Progenitor cell of endocrine pancreas (in vitro differentiated cells): ENCODE measurements around the gene NKX2-4. TPM values are rescaled to one million over a fixed set of nuclear protein-coding genes. Genes with fewer than 3 reads are reported as not detected.
A peak's percentile ranks its signal among the peaks of the same experiment; 100 is the strongest.

Source experiments
- DNase-seq: peaks from one replicate; pipeline ENCODE4 v3.0.0; 2021; ENCODE audit warnings: low spot score; ENCODE audit not compliant: unreplicated experiment
- H3K27ac Mint-ChIP-seq: 2 replicates; pipeline ENCODE4 v1.8.0; 2021; ENCODE audit warnings: mild to moderate bottlenecking, moderate library complexity, mixed read lengths
- H3K27me3 Mint-ChIP-seq: 2 replicates; pipeline ENCODE4 v1.8.0; 2021; ENCODE audit warnings: mixed read lengths
- H3K36me3 Mint-ChIP-seq: 2 replicates; pipeline ENCODE4 v1.8.0; 2022; ENCODE audit warnings: mixed read lengths; ENCODE audit not compliant: insufficient read depth
- H3K4me1 Mint-ChIP-seq: 2 replicates; pipeline ENCODE4 v1.8.0; 2021; ENCODE audit warnings: low read depth, mixed read lengths
- H3K4me3 Mint-ChIP-seq: 2 replicates; pipeline ENCODE4 v1.8.0; 2021; ENCODE audit warnings: low read depth, mild to moderate bottlenecking, moderate library complexity, mixed read lengths
- H3K9me3 Mint-ChIP-seq: 2 replicates; pipeline ENCODE4 v1.8.0; 2021; ENCODE audit warnings: low read depth, mixed read lengths
- total RNA-seq: library from RNA; stranded (reverse); gene quantifications from 2 replicates; pipeline ENCODE4 v1.2.1, GENCODE V29; 2021
- TF ChIP-seq, protein P1 (sequence below): fragments of 200-600 bp; sonication (generic); IDR thresholded peaks from one replicate; pipeline ENCODE4 v1.5.0; 2021; ENCODE audit warnings: antibody characterized with exemption, mild to moderate bottlenecking; ENCODE audit not compliant: unreplicated experiment

The NKX2-4 gene
- total RNA-seq, 1 donor from 2014 or later: not detected

GRCh38 chr20:21361266-21361665, 36.1 kb downstream of the NKX2-4 start:
- Mint-ChIP-seq H3K4me1 (peaks cover 15% of the 10 kb centered on the region), H3K9me3 (no peaks in the 10 kb centered on the region), H3K27me3 (no peaks in the 10 kb centered on the region), H3K4me3 (no peak overlapping the region), H3K36me3 (peaks cover 25% of the 10 kb centered on the region), H3K27ac (no peak overlapping the region)
- TF ChIP-seq, protein P1, sequence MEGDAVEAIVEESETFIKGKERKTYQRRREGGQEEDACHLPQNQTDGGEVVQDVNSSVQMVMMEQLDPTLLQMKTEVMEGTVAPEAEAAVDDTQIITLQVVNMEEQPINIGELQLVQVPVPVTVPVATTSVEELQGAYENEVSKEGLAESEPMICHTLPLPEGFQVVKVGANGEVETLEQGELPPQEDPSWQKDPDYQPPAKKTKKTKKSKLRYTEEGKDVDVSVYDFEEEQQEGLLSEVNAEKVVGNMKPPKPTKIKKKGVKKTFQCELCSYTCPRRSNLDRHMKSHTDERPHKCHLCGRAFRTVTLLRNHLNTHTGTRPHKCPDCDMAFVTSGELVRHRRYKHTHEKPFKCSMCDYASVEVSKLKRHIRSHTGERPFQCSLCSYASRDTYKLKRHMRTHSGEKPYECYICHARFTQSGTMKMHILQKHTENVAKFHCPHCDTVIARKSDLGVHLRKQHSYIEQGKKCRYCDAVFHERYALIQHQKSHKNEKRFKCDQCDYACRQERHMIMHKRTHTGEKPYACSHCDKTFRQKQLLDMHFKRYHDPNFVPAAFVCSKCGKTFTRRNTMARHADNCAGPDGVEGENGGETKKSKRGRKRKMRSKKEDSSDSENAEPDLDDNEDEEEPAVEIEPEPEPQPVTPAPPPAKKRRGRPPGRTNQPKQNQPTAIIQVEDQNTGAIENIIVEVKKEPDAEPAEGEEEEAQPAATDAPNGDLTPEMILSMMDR: no peak
- no peak for DNase-seq

DNA sequence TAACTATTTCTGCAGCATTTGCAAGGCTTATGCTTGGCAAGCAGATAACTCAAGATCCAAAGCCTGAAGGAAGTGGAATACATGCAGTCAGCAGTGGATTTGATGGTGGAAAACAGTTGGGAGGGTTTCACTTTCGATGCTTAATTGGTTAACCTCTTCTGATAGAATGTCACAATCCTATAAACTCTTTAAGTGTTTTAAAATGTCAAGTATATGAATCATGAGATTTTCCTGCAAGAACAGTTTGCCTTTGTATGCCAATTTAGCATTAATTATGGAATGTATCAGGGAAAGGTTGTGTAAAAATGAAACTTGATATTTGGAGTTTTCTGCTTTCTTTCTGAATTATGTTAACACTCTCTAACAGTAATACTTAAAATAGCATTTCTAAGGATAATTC, 36.6 kb downstream of the NKX2-4 start:
- TF ChIP-seq, protein P1: no peak
- H3K27ac Mint-ChIP-seq: no peak overlapping the region
- H3K27me3 Mint-ChIP-seq: no peaks in the 10 kb centered on the region
- peaks cover 15% of the 10 kb centered on the region for H3K4me1 Mint-ChIP-seq
- H3K4me3 Mint-ChIP-seq: no peak overlapping the region
- peaks cover 25% of the 10 kb centered on the region for H3K36me3 Mint-ChIP-seq
- DNase-seq: no peak
- no peaks in the 10 kb centered on the region for H3K9me3 Mint-ChIP-seq

- no peaks in the 10 kb centered on the region for H3K9me3 Mint-ChIP-seq
- no peak for DNase-seq
- no peak overlapping the region for H3K4me3 Mint-ChIP-seq
- no peaks in the 10 kb centered on the region for H3K27me3 Mint-ChIP-seq
- H3K4me1 Mint-ChIP-seq: peaks cover 15% of the 10 kb centered on the region
- TF ChIP-seq, protein P1: no peak
- no peak overlapping the region for H3K27ac Mint-ChIP-seq
- peaks cover 25% of the 10 kb centered on the region for H3K36me3 Mint-ChIP-seq
Measured at GRCh38 chr20:21358737-21359136, 38.6 kb downstream of the NKX2-4 start.

DNA sequence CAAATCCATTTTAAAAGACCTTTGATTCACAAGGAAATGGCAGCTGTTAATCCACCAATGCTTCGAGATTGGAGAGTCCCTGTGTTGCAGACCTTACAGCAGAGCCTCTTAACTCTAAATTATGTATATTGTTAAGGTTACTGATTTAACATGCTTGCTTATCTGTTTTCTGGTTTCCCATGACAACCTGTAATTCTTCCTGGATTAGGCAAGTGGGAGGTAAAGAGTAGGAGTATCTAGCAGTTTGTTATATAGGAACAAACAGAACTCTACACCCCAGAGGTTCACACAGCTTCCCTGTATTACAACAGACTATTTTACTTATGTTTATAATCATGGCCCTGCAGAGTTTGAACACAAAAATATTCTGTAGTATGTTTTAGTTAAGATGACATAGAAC, 39.5 kb downstream of the NKX2-4 start:
- DNase-seq: no peak
- H3K27ac Mint-ChIP-seq: peak overlapping the region; percentile 90
- peaks cover 15% of the 10 kb centered on the region for H3K4me1 Mint-ChIP-seq
- no peaks in the 10 kb centered on the region for H3K9me3 Mint-ChIP-seq
- TF ChIP-seq, protein P1: no peak
- H3K36me3 Mint-ChIP-seq: peaks cover 18% of the 10 kb centered on the region
- no peak overlapping the region for H3K4me3 Mint-ChIP-seq
- no peaks in the 10 kb centered on the region for H3K27me3 Mint-ChIP-seq

- TF ChIP-seq, protein P1: no peak
- no peaks in the 10 kb centered on the region for H3K9me3 Mint-ChIP-seq
Measured at GRCh38 chr20:21356386-21356785, 40.9 kb downstream of the NKX2-4 start.

More at GRCh38 chr20:21356386-21356785, 40.9 kb downstream of the NKX2-4 start:
- Mint-ChIP-seq H3K27me3 (no peaks in the 10 kb centered on the region), H3K27ac (no peak overlapping the region), H3K4me1 (peaks cover 15% of the 10 kb centered on the region), H3K36me3 (peaks cover 12% of the 10 kb centered on the region), H3K4me3 (no peak overlapping the region)
- no peak for DNase-seq
